OCI-LY1 (cell line): ENCODE results near the gene WDR41.
"Not testable (repeated sequence)": the region's sequence is repeated elsewhere in the genome, so short reads cannot be mapped to it uniquely, and the experiment has no call there.

Source experiments
- CTCF ChIP-seq: fragments of 200-600 bp; sonication (generic), shearing (Covaris generic); IDR thresholded peaks from 2 replicates; pipeline ENCODE4 v1.5.1; 2017; ENCODE audit warnings: mild to moderate bottlenecking, antibody characterized with exemption, low read length, moderate library complexity, mixed read lengths
- EZH2 ChIP-seq: fragments of 200-600 bp; sonication (generic), shearing (Covaris generic); IDR thresholded peaks from 2 replicates; pipeline ENCODE4 v1.8.0; 2017; ENCODE audit warnings: borderline replicate concordance, mixed run types, mild to moderate bottlenecking, antibody characterized with exemption, low read length, moderate library complexity, mixed read lengths

DNA sequence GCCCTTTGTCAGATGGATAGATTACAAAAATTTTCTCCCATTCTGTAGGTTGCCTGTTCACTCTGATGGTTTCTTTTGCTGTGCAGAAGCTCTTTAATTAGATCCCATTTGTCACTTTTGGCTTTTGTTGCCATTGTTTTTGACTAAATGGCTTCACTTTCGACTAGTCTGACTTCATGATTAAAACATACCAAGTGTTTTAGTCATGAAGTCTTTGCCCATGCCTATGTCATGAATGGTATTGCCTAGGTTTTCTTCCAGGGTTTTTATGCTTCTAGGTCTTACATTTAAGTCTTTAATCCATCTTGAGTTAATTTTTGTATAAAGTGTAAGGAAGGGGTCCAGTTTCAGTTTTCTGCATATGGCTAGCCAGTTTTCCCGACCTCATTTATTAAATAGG lies 108.8 kb downstream of the WDR41 start:
- TF ChIP-seq CTCF, EZH2: not testable (repeated sequence)
